MCF 10A (cell line): Measurements from ENCODE around the gene SERPIND1. TPM values are rescaled to one million over a fixed set of nuclear protein-coding genes. Genes with fewer than 3 reads are reported as not detected.

ENCODE experiments used
- BruUV-seq: library from RNA; stranded (reverse); fragments of 400-500 nt; replicated peaks from 2 replicates; lab custom pipeline; 2021; lab: Mats Ljungman, UMichigan
- CTCF ChIA-PET: fragments of 300-600 bp; sonication (Branson Sonifier 250); formaldehyde crosslinking; extraction: SDS; loops from one replicate; lab custom pipeline; 2021; ENCODE audit warnings: antibody characterized with exemption, inconsistent platforms; lab: Yijun Ruan, JAX
- POLR2A ChIA-PET: fragments of 300-600, 350-650 bp; sonication (Branson Sonifier 250); formaldehyde crosslinking; extraction: SDS; loops from one replicate; lab custom pipeline; 2020; ENCODE audit warnings: antibody characterized with exemption, inconsistent platforms; lab: Yijun Ruan, JAX
- DNase-seq: peaks from one replicate; pipeline ENCODE4 v3.0.0-alpha.2; 2018; ENCODE audit not compliant: unreplicated experiment
- H3K27ac Mint-ChIP-seq: one replicate; pipeline ENCODE4 v1.8.0; 2022; ENCODE audit warnings: mild to moderate bottlenecking, low read depth, mixed read lengths; ENCODE audit not compliant: unreplicated experiment
- H3K27me3 Mint-ChIP-seq: one replicate; pipeline ENCODE4 v1.8.0; 2022; ENCODE audit warnings: mixed read lengths; ENCODE audit not compliant: insufficient read depth, unreplicated experiment
- H3K36me3 Mint-ChIP-seq: one replicate; pipeline ENCODE4 v1.8.0; 2022; ENCODE audit warnings: mild to moderate bottlenecking, moderate library complexity, mixed read lengths; ENCODE audit not compliant: insufficient read depth, unreplicated experiment
- H3K4me1 Mint-ChIP-seq: one replicate; pipeline ENCODE4 v1.8.0; 2022; ENCODE audit warnings: mixed read lengths; ENCODE audit not compliant: insufficient read depth, unreplicated experiment
- H3K4me3 Mint-ChIP-seq: one replicate; pipeline ENCODE4 v1.8.0; 2022; ENCODE audit warnings: mild to moderate bottlenecking, moderate library complexity, mixed read lengths; ENCODE audit not compliant: unreplicated experiment
- H3K9me3 Mint-ChIP-seq: one replicate; pipeline ENCODE4 v1.8.0; 2022; ENCODE audit warnings: mixed read lengths; ENCODE audit not compliant: unreplicated experiment
- CTCF ChIP-seq: fragments of 200-600 bp; IDR thresholded peaks from one replicate; pipeline ENCODE4 v1.8.0; 2022; ENCODE audit warnings: antibody characterized with exemption, mild to moderate bottlenecking; ENCODE audit not compliant: unreplicated experiment
- intact Hi-C: fragments of 100-400 bp; cut with micrococcal nuclease; formaldehyde crosslinking; loops from 2 replicates; pipeline ENCODE4 v1.14.1; 2022
- total RNA-seq: library from RNA; stranded (reverse); gene quantifications from 2 replicates; pipeline ENCODE4 v1.2.3, GENCODE V29; 2022

SERPIND1 gene
- total RNA-seq, 1 experiment from 2014 or later, result not detected

- no peak overlapping the region for H3K4me3 Mint-ChIP-seq
- no peaks in the 10 kb centered on the region for H3K9me3 Mint-ChIP-seq
- intact Hi-C loops, result no loop called here
- H3K36me3 Mint-ChIP-seq, result peaks cover 65% of the 10 kb centered on the region
- no TSS peak for BruUV-seq
- H3K27ac Mint-ChIP-seq, result no peak overlapping the region
- CTCF ChIA-PET, result interaction anchor here (0.6 kb wide), 1 partner anchor 76 kb away, joined by 3 read pairs; no protein-coding TSS in a partner anchor
- no peaks in the 10 kb centered on the region for H3K27me3 Mint-ChIP-seq
- TF ChIP-seq CTCF, result no peak
- no peak for DNase-seq
- POLR2A ChIA-PET, result no interaction called here
- H3K4me1 Mint-ChIP-seq, result no peaks in the 10 kb centered on the region
Measured at GRCh38 chr22:20833225-20833665, 59.3 kb downstream of the SERPIND1 start.

DNA sequence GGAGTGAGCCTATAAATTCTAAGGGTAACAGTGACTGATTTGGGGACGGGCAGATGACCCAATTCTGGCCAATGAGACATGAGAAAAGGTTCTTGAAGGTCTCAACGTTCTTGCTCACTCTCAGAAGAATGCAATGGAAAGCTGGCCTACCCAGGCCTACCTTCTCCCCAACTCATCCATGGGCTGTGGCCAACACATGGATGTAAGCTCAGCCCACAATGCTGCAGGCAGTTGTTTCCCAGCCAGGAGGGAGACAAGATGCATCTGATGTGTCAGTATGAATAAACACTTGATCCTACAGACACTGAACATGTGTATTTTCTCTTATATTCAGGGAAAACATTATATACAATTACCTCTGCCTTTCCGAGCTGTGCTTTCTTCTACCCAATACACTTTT, 60.3 kb downstream of the SERPIND1 start:
- Mint-ChIP-seq H3K4me1 (no peaks in the 10 kb centered on the region), H3K36me3 (peaks cover 59% of the 10 kb centered on the region), H3K27ac (no peak overlapping the region), H3K4me3 (no peak overlapping the region), H3K27me3 (no peaks in the 10 kb centered on the region), H3K9me3 (no peaks in the 10 kb centered on the region)
- CTCF ChIA-PET, result interaction anchor here (1.1 to 1.3 kb wide), 2 partner anchors 50 to 56 kb away, joined by 3 read pairs; no protein-coding TSS in a partner anchor
- POLR2A ChIA-PET, result no interaction called here
- no peak for DNase-seq
- TF ChIP-seq CTCF, result no peak
- no TSS peak for BruUV-seq
- intact Hi-C loops, result no loop called here

GRCh38 chr22:20834725-20835124, 60.8 kb downstream of the SERPIND1 start:
- Mint-ChIP-seq H3K4me1 (no peaks in the 10 kb centered on the region), H3K9me3 (no peaks in the 10 kb centered on the region), H3K27ac (no peak overlapping the region), H3K27me3 (no peaks in the 10 kb centered on the region), H3K4me3 (no peak overlapping the region), H3K36me3 (peaks cover 54% of the 10 kb centered on the region)
- POLR2A ChIA-PET, result no interaction called here
- TF ChIP-seq CTCF, result no peak
- no peak for DNase-seq
- CTCF ChIA-PET, result interaction anchor here (1.1 to 1.3 kb wide), 2 partner anchors 51 to 57 kb away, joined by 3 read pairs; no protein-coding TSS in a partner anchor
- BruUV-seq, result no TSS peak
- intact Hi-C loops, result no loop called here

Other genes starting within 250 kb of the SERPIND1 start
- gene PI4KA, start 84.7 kb downstream of the SERPIND1 start, total RNA-seq, result 39.0 and 41.3 TPM in 2 replicates
- 28.7 and 39.0 TPM in 2 replicates for gene SNAP29, start 84.9 kb downstream of the SERPIND1 start, total RNA-seq
- 74.0 and 76.1 TPM in 2 replicates for gene CRKL, start 143.3 kb downstream of the SERPIND1 start, total RNA-seq
- 1.1 and 1.3 TPM in 2 replicates for gene AIFM3, start 193.1 kb downstream of the SERPIND1 start, total RNA-seq
- gene LZTR1, start 208.2 kb downstream of the SERPIND1 start, total RNA-seq, result 49.2 and 57.3 TPM in 2 replicates
- 20.6 and 24.9 TPM in 2 replicates for gene THAP7, start 228.0 kb downstream of the SERPIND1 start, total RNA-seq
- 0.19 and 0.22 TPM in 2 replicates for gene P2RX6, start 241.1 kb downstream of the SERPIND1 start, total RNA-seq